Lung (tissue), 12 donors: ENCODE data around the gene PIERCE2. TPM values are rescaled to one million over a fixed set of nuclear protein-coding genes. Genes with fewer than 3 reads are reported as not detected.

ENCODE experiments used
- ATAC-seq: fragments of 200-7000 bp; cut with Tn5 transposase; one replicate; pipeline ENCODE4 v1.9.1; 2020; ENCODE audit warnings: moderate number of reproducible peaks; ENCODE audit not compliant: insufficient read depth, low FRiP score
- DNase-seq, 3 donors: peaks; one replicate each; pipeline ENCODE4 v3.0.0-alpha.2; 2013 to 2017
- H3K27ac ChIP-seq, 2 donors: one replicate each; pipeline ENCODE4 v1.5.1; 2013; ENCODE audit warnings: mild to moderate bottlenecking in 2 of 2, moderate library complexity in 2 of 2, control low read depth in 1 of 2, inconsistent platforms in 1 of 2, low read depth in 1 of 2, low read length in 1 of 2
- H3K27me3 ChIP-seq, 3 donors: one replicate each; pipeline ENCODE4 v1.5.1; 2013; ENCODE audit warnings: low read length in 2 of 3; ENCODE audit not compliant: control insufficient read depth in 3 of 3, insufficient read depth in 3 of 3
- H3K36me3 ChIP-seq, 4 donors: one replicate each; pipeline ENCODE4 v1.5.1; 2013; ENCODE audit warnings: low read length in 4 of 4, mild to moderate bottlenecking in 1 of 4, moderate library complexity in 1 of 4; ENCODE audit not compliant: control insufficient read depth in 4 of 4, insufficient read depth in 4 of 4
- H3K4me1 ChIP-seq, 5 donors: one replicate each; pipeline ENCODE4 v1.5.1; 2013; ENCODE audit warnings: low read length in 5 of 5, mild to moderate bottlenecking in 2 of 5, moderate library complexity in 1 of 5; ENCODE audit not compliant: control insufficient read depth in 5 of 5, insufficient read depth in 5 of 5
- H3K4me3 ChIP-seq: one replicate; pipeline ENCODE4 v1.5.1; 2013; ENCODE audit warnings: mild to moderate bottlenecking, control low read depth, moderate library complexity
- H3K9ac ChIP-seq, 2 donors: one replicate each; pipeline ENCODE4 v1.5.1; 2013; ENCODE audit warnings: low read length in 2 of 2, control low read depth in 1 of 2; ENCODE audit not compliant: insufficient read depth in 1 of 2
- H3K9me3 ChIP-seq, 4 donors: one replicate each; pipeline ENCODE4 v1.5.1; 2013; ENCODE audit warnings: low read length in 3 of 4, mild to moderate bottlenecking in 1 of 4, moderate library complexity in 1 of 4; ENCODE audit not compliant: control insufficient read depth in 4 of 4, insufficient read depth in 3 of 4
- CTCF ChIP-seq: IDR thresholded peaks from 2 replicates; pipeline ENCODE4 v1.5.1; 2012; ENCODE audit warnings: mild to moderate bottlenecking; ENCODE audit errors: control extremely low read depth, extremely low read depth
- WGBS, 2 donors: extraction: QIAGEN DNeasy Blood & Tissue Kit; methylation state at CpG; one replicate each; pipeline ENCODE4 v1.1.7; 2013; 5-methylcytosine and 5-hydroxymethylcytosine counted together
- polyA plus RNA-seq, 2 donors: library from polyadenylated mRNA; stranded (reverse); fragments of 200-250 nt; gene quantifications; one replicate each; pipeline ENCODE4 v1.2.1, GENCODE V29; 2013
- total RNA-seq, 2 donors: library from RNA; depleted of rRNA in 1 of 2; stranded (reverse); fragments of >200 nt in 1 of 2; gene quantifications; one replicate each; pipeline ENCODE4 v1.2.1, GENCODE V29; 2014 to 2021
- donor health status: control.
- donor health status: control.
- donor health status: Bipolar disorder and iron deficiency.
- donor health status: healthy.
- donor health status: DM: yes; HTN: yes; CAD: no.

Gene PIERCE2
- total and polyA plus RNA-seq, 4 donors = 2.8 to 10.3 (median 5.8) TPM

- Histone ChIP-seq H3K27ac (no peak overlapping the region), H3K9ac (no peak overlapping the region), H3K4me1 (no peaks in the 10 kb centered on the region), H3K4me3 (no peak overlapping the region), H3K9me3 (no peaks in the 10 kb centered on the region), H3K36me3 (peaks cover 0 to 23% (median 4%) of the 10 kb centered on the region in 4 donors), H3K27me3 (no peaks in the 10 kb centered on the region)
- ATAC-seq = no peak
- DNase-seq = no peak
- TF ChIP-seq CTCF = no peak
- WGBS, 2 donors = 97 to 98% methylated on average over 2 of the region's 2 CpGs
Observed at GRCh38 chr15:55362641-55363040, 45.7 kb upstream of the PIERCE2 start.

GRCh38 chr15:55366981-55367380 lies 41.3 kb upstream of the PIERCE2 start:
- no peaks in the 10 kb centered on the region for H3K27me3 ChIP-seq
- H3K4me1 ChIP-seq = no peaks in the 10 kb centered on the region
- no peak overlapping the region for H3K4me3 ChIP-seq
- peaks cover 0 to 19% (median 6%) of the 10 kb centered on the region in 4 donors for H3K36me3 ChIP-seq
- TF ChIP-seq CTCF = no peak
- 31 to 75% methylated on average over 1 of the region's 1 CpG for WGBS, 2 donors
- no peak for ATAC-seq
- DNase-seq = no peak
- H3K27ac ChIP-seq = no peak overlapping the region
- H3K9me3 ChIP-seq = no peaks in the 10 kb centered on the region
- H3K9ac ChIP-seq = no peak overlapping the region

GRCh38 chr15:55372701-55373440 lies 35.4 kb upstream of the PIERCE2 start:
- no peak for TF ChIP-seq CTCF
- ATAC-seq = no peak
- H3K27ac ChIP-seq = peak overlapping the region in 1 of 2 donors; percentile 21

More at GRCh38 chr15:55372701-55373440, 35.4 kb upstream of the PIERCE2 start:
- Histone ChIP-seq H3K36me3 (peaks cover 2 to 25% (median 6%) of the 10 kb centered on the region in 4 donors), H3K27me3 (no peaks in the 10 kb centered on the region), H3K9ac (no peak overlapping the region), H3K4me3 (no peak overlapping the region), H3K9me3 (no peaks in the 10 kb centered on the region), H3K4me1 (no peaks in the 10 kb centered on the region)
- WGBS, 2 donors = 20 to 23% methylated on average over 3 of the region's 3 CpGs
- no peak for DNase-seq
